Measurements from ENCODE around the gene SH3BP2. TPM values are rescaled to one million over a fixed set of nuclear protein-coding genes. Genes with fewer than 3 reads are reported as not detected.

SH3BP2 gene
- total RNA-seq, 2 donors from 2014 or later: 28.3 to 28.5 TPM

DNA sequence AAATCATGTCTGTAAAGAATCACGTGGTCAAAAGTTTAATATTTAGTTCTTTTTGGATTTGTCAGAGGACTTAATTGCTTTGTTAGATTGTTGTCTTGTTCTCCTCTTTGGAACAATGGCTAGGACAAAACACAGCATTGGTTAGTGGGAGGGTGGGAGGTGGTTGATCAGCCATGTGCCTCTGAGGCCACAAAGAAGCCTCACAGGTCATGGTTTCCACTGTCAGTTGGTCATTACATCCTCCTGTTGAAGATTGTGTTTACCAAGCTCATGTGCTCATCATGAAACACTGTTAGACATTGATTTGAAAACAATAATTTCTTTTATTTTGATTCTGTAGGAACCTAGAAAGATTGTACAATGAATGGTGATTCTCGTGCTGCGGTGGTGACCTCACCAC, 82.7 kb downstream of the SH3BP2 start:
- intact Hi-C loops (cut with DNase I): no loop called here
- no peak for ATAC-seq
- no peak for DNase-seq

DNA sequence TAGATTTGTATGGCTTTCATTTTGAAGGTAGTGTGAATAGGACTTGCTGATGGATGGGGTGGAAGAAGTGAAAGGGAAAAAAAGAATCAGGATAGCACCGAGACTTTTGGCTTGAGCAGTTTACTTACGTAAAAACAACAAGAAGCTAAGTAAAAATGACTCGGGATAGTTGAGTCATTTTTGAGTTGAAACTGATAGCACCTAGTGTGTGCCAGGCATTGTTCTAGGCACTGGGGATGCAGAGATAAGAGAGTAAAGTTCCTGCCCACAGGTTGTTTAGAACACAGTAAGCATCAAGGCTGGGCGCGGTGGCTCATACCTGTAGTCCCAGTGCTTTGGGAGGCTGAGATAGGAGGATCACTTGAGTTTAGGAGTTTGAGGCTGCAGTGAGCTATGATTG, 85.5 kb downstream of the SH3BP2 start:
- DNase-seq (no peak), ATAC-seq (peak in 1 of 2 donors; percentile 38)
- intact Hi-C loops (cut with DNase I): no loop called here

DNA sequence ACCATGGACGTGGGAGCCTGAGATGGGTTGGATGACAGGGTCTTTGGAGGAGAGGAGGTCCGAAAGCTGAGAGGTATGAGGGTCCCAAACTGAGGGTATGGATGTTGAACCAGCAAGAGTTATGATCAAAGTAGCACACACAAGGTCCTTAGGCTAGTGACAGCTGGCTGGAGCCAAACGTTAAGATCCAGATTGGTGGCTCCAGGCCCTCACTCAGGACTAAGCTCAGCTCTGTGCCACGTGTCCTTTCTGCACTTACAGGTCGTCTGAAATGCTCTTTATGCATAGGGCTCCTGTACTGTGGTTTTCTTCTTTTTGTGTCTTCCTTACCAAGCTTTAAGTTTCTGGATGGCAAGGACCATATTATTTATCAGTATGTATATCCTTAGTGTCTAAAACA, 86.1 kb downstream of the SH3BP2 start:
- ATAC-seq: no peak
- DNase-seq: no peak
- intact Hi-C loops (cut with DNase I): no loop called here

DNA sequence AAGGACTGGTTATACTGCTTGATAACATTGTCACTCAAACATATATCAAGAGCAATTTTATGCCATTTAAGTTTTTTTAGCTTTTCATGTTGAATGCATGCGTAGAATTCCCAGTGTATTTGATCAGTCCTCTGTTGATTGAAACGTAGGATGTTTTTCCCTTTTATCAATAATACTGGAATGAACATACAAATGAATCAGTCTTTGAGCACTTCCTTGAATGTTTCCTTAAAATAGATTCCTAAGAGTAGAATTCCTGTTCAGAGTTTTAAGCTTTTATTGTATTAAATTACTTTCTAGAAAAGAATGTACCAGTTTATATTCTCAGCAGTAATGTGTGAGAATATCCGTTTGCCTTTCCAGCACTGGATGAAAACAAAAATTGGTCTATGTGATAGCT, 88.5 kb downstream of the SH3BP2 start:
- DNase-seq (no peak), ATAC-seq (no peak)
- intact Hi-C loops (cut with DNase I): no loop called here

DNA sequence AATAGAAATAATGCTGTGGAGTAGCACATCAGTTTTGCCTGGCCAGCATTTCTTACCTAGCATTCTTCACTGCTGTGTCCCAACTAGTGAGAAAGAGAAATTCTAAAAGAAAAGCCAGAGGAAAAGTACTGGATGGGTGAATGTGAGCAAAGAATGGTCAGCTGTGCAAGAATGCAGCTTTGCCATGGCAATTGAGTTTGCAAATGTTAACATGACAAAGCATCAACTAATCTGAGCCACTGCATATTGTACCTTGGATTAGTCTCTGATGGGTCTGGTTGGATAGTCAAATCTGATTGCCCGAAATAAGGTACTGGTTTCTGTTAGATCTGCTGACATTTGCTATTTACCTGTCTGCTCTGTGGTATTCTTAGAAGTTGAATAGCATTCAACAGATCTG, 89.5 kb downstream of the SH3BP2 start:
- ATAC-seq (no peak), DNase-seq (no peak)
- intact Hi-C loops (cut with DNase I): no loop called here

DNA sequence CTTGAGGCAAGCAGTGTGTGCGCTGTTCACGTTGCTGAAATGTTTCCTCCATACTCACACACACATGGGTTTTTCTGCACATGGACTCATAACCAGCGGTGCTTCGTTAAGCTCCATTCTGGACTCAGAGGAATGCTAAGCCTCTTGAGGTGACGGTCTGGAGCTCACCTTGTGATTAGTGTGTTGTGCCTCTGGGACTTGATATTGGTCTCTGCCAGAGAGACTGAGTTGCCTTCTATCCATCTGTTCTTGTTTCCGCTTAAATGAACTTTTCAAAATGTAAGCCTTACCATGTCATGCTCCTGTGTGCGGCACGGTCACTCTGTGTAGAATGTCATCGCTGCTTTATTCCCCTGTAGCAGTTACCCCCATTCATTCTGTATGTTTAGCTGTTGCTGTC, 93.3 kb downstream of the SH3BP2 start:
- no peak for ATAC-seq
- intact Hi-C loops (cut with DNase I): no loop called here
- DNase-seq: no peak

DNA sequence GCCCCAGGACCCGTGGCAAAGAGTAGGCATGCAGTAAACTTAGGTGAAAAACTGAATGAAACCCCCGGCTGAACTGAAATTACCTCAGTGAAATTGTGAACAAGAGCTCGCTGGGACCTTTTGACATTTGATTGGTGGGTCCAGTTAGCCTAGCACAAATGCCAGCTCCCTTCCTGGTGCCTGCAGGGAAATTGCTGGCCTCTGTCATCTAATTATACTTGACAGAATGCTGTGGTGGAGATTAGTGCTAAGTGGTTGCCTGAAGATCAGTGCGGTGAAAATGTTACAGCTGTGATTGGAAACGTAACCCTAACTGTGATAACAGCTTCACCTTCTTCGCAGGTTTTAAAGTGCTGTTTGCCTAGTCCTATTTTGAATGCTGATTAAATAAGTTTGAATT, 93.7 kb downstream of the SH3BP2 start:
- intact Hi-C loops (cut with DNase I): no loop called here
- no peak for DNase-seq
- peak; percentile 76 to 78 for ATAC-seq

DNA sequence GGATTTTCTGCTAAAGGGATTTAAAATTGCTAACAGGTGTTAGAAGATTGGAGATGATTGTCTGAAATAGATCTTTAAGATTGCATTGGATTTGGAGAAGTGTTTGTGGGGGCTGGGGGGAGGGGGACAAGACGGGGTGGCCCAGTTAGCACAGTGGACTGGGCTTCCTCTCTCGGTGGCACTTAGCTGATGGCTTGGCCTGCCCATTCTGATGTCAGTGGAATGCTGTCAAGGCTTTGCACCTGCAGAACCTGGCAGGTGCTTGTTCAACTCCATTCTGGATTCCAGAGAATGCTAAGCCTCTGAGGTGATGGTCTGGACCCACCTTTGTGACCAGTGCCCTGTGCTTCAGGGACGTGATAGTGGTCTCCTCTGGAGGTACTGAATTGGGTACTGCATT, 94.5 kb downstream of the SH3BP2 start:
- DNase-seq (no peak), ATAC-seq (no peak)
- intact Hi-C loops (cut with DNase I): no loop called here

DNA sequence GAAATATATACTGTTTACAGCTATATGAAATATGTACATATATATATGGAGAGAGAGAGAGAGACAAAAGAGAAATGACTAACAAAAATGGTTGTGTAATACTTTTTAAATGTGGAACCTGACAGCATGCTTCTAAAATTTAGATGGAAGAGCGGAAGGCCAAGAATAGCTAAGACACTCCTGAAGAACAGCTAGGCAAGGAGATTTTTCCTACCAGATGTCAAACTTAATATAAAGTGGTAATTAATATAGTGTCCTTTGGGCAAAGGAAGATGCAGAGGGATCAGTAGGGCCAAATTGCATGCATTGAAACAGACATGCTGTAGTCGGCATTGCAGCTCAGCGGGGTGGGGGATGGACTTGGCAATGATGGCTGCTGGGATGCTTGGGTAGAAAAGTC, 96.0 kb downstream of the SH3BP2 start:
- DNase-seq (no peak), ATAC-seq (no peak)
- intact Hi-C loops (cut with DNase I): no loop called here

Other genes with a start within 250 kb of the SH3BP2 start
- gene TNIP2, start 36.7 kb upstream of the SH3BP2 start, total RNA-seq: 10 to 100 TPM; 23.2 to 31.4 TPM
- gene ADD1, start 50.8 kb downstream of the SH3BP2 start, total RNA-seq: 100 to 1,000 TPM; 200 to 209 TPM
- 10 to 100 TPM; 14.4 to 22.9 TPM for gene NOP14, start 170.3 kb downstream of the SH3BP2 start, total RNA-seq
- 10 to 100 TPM in 1 of 2 donors, 1 to 10 TPM in 1; 8.5 to 11.5 TPM for gene GRK4, start 170.5 kb downstream of the SH3BP2 start, total RNA-seq